Vein endothelial cell (primary cell): ENCODE measurements around the gene C3orf18. TPM values are rescaled to one million over a fixed set of nuclear protein-coding genes. Genes with fewer than 3 reads are reported as not detected.

ENCODE experiments used
- total RNA-seq: library from RNA; depleted of rRNA; stranded (reverse); fragments of >200 nt; gene quantifications from 2 replicates; pipeline ENCODE4 v1.2.3, GENCODE V29; 2012

C3orf18 gene
- total RNA-seq: 1.3 and 4.3 TPM in 2 replicates

GRCh38 chr3:50567386-50568167, at the start of gene C3orf18:
Gene C3orf18, minus strand, starts transcription at chr3:50567747. Its CDS starts 2,048 bp downstream, at chr3:50565699.

GRCh38 chr3:50611464-50612233, 44.1 kb upstream of the C3orf18 start, which contains the start of gene CISH:
Gene CISH, minus strand, starts transcription at chr3:50611774. Its CDS starts 124 bp downstream, at chr3:50611650.

GRCh38 chr3:50568947-50569749, 1.6 kb upstream of the C3orf18 start, which contains the start of gene HEMK1:
Gene HEMK1, plus strand, starts transcription at chr3:50569522. Its CDS starts 1,583 bp downstream, at chr3:50571105.

Other genes starting within 250 kb of the C3orf18 start
- 582 and 661 TPM in 2 replicates for gene HYAL2, start 245.0 kb downstream of the C3orf18 start, total RNA-seq
- 37.2 and 46.3 TPM in 2 replicates for gene TUSC2, start 239.5 kb downstream of the C3orf18 start, total RNA-seq
- 12.7 and 15.1 TPM in 2 replicates for gene RASSF1, start 226.9 kb downstream of the C3orf18 start, total RNA-seq
- gene ZMYND10, start 222.0 kb downstream of the C3orf18 start, total RNA-seq: 0.19 TPM in 1 of 2 replicates, not detected in the other
- 16.6 and 21.9 TPM in 2 replicates for gene NPRL2, start 217.0 kb downstream of the C3orf18 start, total RNA-seq
- 11.1 and 12.4 TPM in 2 replicates for gene CYB561D2, start 216.9 kb downstream of the C3orf18 start, total RNA-seq
- 63.0 and 73.2 TPM in 2 replicates for gene TMEM115, start 208.2 kb downstream of the C3orf18 start, total RNA-seq
- under 0.01 TPM in 1 of 2 replicates, not detected in the other for gene CACNA2D2, start 64.1 kb downstream of the C3orf18 start, total RNA-seq
- gene HEMK1, start 1.8 kb upstream of the C3orf18 start, total RNA-seq: 7.8 and 9.8 TPM in 2 replicates
- 0.33 and 0.48 TPM in 2 replicates for gene CISH, start 44.0 kb upstream of the C3orf18 start, total RNA-seq
- gene MAPKAPK3, start 49.4 kb upstream of the C3orf18 start, total RNA-seq: 18.6 and 32.4 TPM in 2 replicates
- under 0.01 and 0.19 TPM in 2 replicates for gene DOCK3, start 107.2 kb upstream of the C3orf18 start, total RNA-seq